Activated CD4-positive, alpha-beta memory T cell treated with anti-CD3 and anti-CD28 coated beads for 36 hours (primary cell): ENCODE measurements around the gene SYNJ1. TPM values are rescaled to one million over a fixed set of nuclear protein-coding genes. Genes with fewer than 3 reads are reported as not detected.
"Not testable (repeated sequence)": the region's sequence is repeated elsewhere in the genome, so short reads cannot be mapped to it uniquely, and the experiment has no call there.

Experiments used
- CTCF ChIA-PET: fragments of 350-600 bp; sonication (Branson Sonifier 250); formaldehyde crosslinking; loops from one replicate; lab custom pipeline; 2021; ENCODE audit warnings: antibody characterized with exemption, inconsistent platforms; lab: Charles Lee
- POLR2A ChIA-PET: fragments of 350-600 bp; sonication (Branson Sonifier 250); formaldehyde crosslinking; loops from one replicate; lab custom pipeline; 2021; ENCODE audit warnings: antibody characterized with exemption; lab: Charles Lee
- DNase-seq: peaks from one replicate; pipeline ENCODE4 v3.0.0-alpha.2; 2020
- H3K27ac Mint-ChIP-seq: one replicate; pipeline ENCODE4 v1.8.0; 2021; ENCODE audit warnings: mixed read lengths
- H3K27me3 Mint-ChIP-seq: one replicate; pipeline ENCODE4 v1.8.0; 2021; ENCODE audit warnings: mixed read lengths
- H3K36me3 Mint-ChIP-seq: one replicate; pipeline ENCODE4 v1.8.0; 2021; ENCODE audit warnings: mixed read lengths
- H3K4me1 Mint-ChIP-seq: one replicate; pipeline ENCODE4 v1.8.0; 2021; ENCODE audit warnings: low read depth, mixed read lengths
- H3K4me3 Mint-ChIP-seq: one replicate; pipeline ENCODE4 v1.8.0; 2021; ENCODE audit warnings: mild to moderate bottlenecking, mixed read lengths
- H3K9me3 Mint-ChIP-seq: one replicate; pipeline ENCODE4 v1.8.0; 2021; ENCODE audit warnings: mixed read lengths
- intact Hi-C: fragments of 100-400 bp; cut with micrococcal nuclease; formaldehyde crosslinking; loops from one replicate; pipeline ENCODE4 v1.15.1; 2023
- total RNA-seq, 2 experiments: library from RNA; stranded (reverse); gene quantifications; one replicate each; pipeline ENCODE4 v1.2.3, GENCODE V29; 2021

The SYNJ1 gene
- total RNA-seq, 2 experiments from 2014 or later, result 13.3 to 14.2 TPM

DNA sequence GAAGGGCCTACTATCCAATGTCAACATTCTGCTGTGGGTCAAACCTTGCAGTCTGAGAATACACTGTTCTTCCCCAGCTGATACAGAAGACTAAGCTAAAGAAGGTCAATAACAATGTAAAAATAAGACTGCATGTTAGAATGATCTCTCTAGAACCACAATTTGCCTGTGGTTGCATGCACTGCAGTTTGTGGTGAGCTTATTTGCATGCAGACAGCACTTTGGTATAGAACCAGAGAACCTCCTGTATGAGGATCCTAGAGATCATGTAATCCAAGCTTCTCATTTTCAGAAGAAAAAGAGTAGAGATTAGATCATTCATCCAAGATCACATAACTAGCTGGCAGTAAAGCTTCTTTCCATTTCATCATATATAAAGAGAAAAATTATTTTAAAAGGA lies 15.8 kb downstream of the SYNJ1 start:
- H3K27me3 Mint-ChIP-seq, result no peaks in the 10 kb centered on the region
- intact Hi-C loops, result no loop called here
- no peak overlapping the region for H3K27ac Mint-ChIP-seq

DNA sequence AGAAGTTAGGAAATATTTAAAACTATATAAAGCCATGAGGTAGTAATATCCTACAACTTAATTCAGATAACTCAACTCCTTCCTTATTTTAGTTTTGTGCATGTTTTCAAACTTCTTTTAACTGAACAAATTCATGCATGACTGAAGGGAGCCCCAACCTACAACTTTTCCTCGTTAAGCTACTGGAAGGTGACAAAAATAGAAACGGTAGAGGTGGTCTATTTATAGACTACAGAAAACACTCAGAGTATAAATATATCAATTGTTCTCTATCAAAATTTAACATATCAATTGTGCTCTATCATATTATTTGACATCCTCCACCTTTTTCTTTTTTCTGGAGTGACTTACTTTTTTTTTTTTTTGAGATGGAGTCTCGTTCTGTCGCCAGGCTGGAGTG lies 16.8 kb downstream of the SYNJ1 start:
- Mint-ChIP-seq H3K27ac (no peak overlapping the region), H3K36me3 (peaks cover 7% of the 10 kb centered on the region), H3K9me3 (no peaks in the 10 kb centered on the region), H3K4me1 (peaks cover 30% of the 10 kb centered on the region), H3K27me3 (no peaks in the 10 kb centered on the region), H3K4me3 (no peak overlapping the region)
- no peak for DNase-seq
- ChIA-PET CTCF (no interaction called here), POLR2A (interaction anchor here (0.6 kb wide), 1 partner anchor 65 kb away, joined by 4 read pairs; no protein-coding TSS in a partner anchor)
- intact Hi-C loops, result no loop called here

More for the DNA sequence above, 15.8 kb downstream of the SYNJ1 start:
- Mint-ChIP-seq H3K9me3 (no peaks in the 10 kb centered on the region), H3K36me3 (peaks cover 11% of the 10 kb centered on the region), H3K4me3 (no peak overlapping the region), H3K4me1 (peaks cover 27% of the 10 kb centered on the region)
- CTCF ChIA-PET, result interaction anchor here (0.6 to 1.0 kb wide), 3 partner anchors 13 to 490 kb away, joined by 3 to 5 read pairs (median 3); no protein-coding TSS in a partner anchor
- DNase-seq, result peak; percentile 37
- POLR2A ChIA-PET, result no interaction called here

DNA sequence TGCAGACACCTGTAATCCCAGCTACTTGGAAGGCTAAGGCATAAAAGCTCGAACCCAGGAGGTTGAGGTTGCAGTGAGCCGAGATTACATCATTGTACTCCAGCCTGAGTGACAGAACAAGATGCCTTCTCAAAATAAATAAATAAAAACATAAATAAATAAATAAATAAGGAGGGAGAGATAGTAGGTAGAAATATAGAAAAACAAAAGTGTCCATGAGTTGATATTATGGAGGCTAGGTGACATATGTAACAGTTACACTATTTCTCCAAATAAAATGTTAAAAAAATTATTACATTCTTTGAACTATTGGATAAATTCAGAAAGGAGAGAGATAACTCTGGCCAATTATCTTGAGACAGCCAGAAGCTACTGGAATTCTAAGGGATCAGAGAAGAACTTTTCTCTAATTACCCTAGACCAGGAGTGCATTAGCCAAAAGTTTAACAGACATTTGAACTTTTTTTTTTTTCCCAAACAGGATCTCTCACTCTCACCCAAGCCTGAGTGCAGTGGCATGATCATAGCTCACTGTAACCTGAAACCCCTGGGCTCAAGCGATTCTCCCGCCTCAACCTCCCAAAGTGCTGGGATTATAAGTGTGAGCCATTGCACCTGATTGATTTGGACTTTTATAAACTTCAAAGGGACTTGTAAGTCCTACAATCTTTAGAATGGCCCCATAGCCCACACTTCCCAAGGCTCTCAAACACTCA lies 17.6 kb downstream of the SYNJ1 start:
- no peak overlapping the region for H3K4me3 Mint-ChIP-seq

DNA sequence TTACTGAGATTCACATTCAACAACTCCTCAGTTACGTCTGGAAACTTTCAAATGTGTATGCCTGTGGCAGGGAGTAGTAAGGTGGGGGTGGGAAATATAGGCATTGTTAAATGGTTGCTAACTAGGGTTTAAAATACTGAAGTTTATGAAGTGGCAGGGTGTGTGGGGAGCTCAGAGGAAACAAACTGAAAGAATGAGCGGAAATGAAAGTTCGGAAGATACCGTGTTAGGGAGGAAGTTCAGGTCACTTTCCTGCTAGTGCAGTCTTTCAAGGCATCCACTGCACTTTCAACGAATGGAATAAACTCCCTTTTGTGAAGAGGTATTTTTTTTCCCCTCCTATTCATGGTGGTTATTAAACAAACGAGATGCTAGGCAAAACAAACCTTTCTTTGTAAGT lies 19.7 kb downstream of the SYNJ1 start:
- H3K4me1 Mint-ChIP-seq, result peaks cover 32% of the 10 kb centered on the region
- no peaks in the 10 kb centered on the region for H3K27me3 Mint-ChIP-seq
- POLR2A ChIA-PET, result interaction anchor here (0.7 kb wide), 1 partner anchor 12 kb away, joined by 4 read pairs; no protein-coding TSS in a partner anchor
- intact Hi-C loops, result no loop called here
- no peak for DNase-seq
- H3K4me3 Mint-ChIP-seq, result no peak overlapping the region
- H3K27ac Mint-ChIP-seq, result no peak overlapping the region
- CTCF ChIA-PET, result no interaction called here
- no peaks in the 10 kb centered on the region for H3K9me3 Mint-ChIP-seq
- H3K36me3 Mint-ChIP-seq, result peaks cover 4% of the 10 kb centered on the region

More for the DNA sequence above, 17.6 kb downstream of the SYNJ1 start:
- H3K27me3 Mint-ChIP-seq, result no peaks in the 10 kb centered on the region
- peaks cover 33% of the 10 kb centered on the region for H3K4me1 Mint-ChIP-seq
- intact Hi-C loops, result no loop called here
- ChIA-PET POLR2A (interaction anchor here (0.6 kb wide), 1 partner anchor 66 kb away, joined by 4 read pairs; no protein-coding TSS in a partner anchor), CTCF (interaction anchor here (0.7 kb wide), 1 partner anchor 194 kb away, joined by 5 read pairs; no protein-coding TSS in a partner anchor)
- no peak for DNase-seq
- H3K36me3 Mint-ChIP-seq, result peaks cover 7% of the 10 kb centered on the region
- no peak overlapping the region for H3K27ac Mint-ChIP-seq
- H3K9me3 Mint-ChIP-seq, result no peaks in the 10 kb centered on the region

DNA sequence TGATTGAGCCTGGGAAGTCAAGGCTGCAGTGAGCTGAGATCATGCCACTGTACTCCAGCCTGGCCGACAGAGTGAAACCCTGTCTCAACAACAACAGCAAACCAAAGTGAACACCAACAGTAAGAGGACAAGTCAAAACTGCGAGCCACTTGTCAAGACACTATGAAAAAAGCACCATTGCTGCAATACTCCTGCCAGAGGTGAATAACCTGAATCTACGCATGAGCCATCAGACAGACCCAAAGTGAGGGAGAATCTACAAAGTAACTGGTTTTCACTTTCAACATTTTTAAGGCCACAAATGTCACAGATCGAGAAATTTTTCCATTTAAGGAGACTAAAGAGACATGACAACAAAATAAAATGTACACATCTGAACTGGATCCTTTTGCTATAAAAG lies 21.9 kb downstream of the SYNJ1 start:
- ChIA-PET POLR2A (no interaction called here), CTCF (no interaction called here)
- Mint-ChIP-seq H3K36me3 (peaks cover 4% of the 10 kb centered on the region), H3K4me1 (peaks cover 29% of the 10 kb centered on the region), H3K27me3 (no peaks in the 10 kb centered on the region), H3K4me3 (no peak overlapping the region), H3K27ac (no peak overlapping the region), H3K9me3 (no peaks in the 10 kb centered on the region)
- intact Hi-C loops, result no loop called here
- no peak for DNase-seq

DNA sequence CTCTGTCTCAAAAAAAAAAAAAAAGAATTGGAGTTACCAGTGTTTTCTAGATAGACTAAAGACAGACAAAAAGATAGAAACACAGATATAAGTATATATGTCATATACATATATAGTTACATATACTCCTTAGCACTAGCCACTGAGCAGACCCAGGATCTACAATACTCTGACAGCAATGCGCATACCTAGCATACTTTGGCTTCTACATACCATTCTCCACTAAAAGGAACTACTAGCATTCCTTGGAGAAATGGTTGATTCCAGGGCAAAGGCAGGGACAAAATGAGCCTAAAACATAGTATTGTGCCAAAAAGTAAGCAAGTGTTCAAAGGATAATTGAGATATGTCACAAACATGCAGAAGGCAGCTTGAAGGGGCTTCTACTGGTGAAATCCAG lies 22.7 kb downstream of the SYNJ1 start:
- no peaks in the 10 kb centered on the region for H3K27me3 Mint-ChIP-seq
- POLR2A ChIA-PET, result no interaction called here
- peaks cover 4% of the 10 kb centered on the region for H3K36me3 Mint-ChIP-seq
- H3K27ac Mint-ChIP-seq, result no peak overlapping the region
- no peaks in the 10 kb centered on the region for H3K9me3 Mint-ChIP-seq
- intact Hi-C loops, result no loop called here
- DNase-seq, result no peak
- H3K4me3 Mint-ChIP-seq, result no peak overlapping the region
- H3K4me1 Mint-ChIP-seq, result peaks cover 29% of the 10 kb centered on the region
- CTCF ChIA-PET, result no interaction called here

DNA sequence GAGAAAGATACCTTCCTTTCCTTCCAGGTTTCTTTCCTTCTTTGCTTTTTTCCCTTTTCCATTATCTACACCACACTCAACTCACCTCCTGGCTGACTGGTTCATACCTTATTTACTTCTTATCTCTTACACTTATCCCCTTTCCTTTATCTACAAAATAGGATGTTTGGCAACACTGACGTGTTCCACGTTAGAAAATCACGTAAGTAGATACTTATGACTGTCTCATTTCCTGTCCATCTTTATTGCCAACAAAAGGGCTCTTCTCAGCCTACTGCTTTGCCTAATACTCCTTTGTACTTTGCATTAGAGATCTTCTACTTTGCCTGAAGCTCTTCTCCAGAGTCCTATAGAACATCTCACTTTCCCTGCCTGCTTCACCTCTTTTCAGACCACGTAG lies 25.1 kb downstream of the SYNJ1 start:
- intact Hi-C loops, result no loop called here

DNA sequence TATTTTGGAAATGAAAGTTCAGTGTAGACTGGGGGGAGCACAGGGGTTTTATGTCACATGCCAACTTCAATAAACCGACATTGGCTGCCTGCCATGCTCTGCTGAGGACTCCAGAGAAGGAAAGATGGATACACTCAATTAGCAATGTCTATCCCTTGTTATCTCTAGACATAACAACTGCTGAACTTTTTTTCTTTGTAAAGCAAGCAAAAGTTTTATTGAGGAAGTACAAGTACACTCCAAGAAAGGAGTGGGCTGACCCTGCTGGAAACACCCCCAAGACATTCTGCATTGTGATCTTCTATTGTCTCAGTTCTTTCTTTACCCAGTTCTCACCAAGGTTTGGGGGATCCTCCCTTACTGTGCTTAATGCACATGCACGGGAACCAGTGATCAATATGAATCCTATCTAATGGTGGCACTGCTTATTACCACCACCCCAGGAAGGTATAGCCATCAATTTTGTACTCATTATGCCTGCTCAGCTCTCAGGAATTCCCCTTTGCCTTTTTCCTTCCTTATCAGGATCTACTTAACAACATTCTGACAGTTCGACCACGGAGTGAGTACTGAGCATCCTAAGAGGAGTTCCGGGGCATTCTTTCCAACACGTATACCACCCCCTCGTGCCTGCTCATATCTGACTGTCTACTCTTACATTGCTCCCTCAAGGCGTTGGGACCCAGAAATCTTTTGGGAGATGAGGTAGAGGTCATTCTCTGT lies 28.7 kb downstream of the SYNJ1 start:
- Mint-ChIP-seq H3K4me1 (peaks cover 11% of the 10 kb centered on the region), H3K27me3 (no peaks in the 10 kb centered on the region), H3K4me3 (no peak overlapping the region), H3K9me3 (no peaks in the 10 kb centered on the region), H3K27ac (no peak overlapping the region), H3K36me3 (peaks cover 7% of the 10 kb centered on the region)
- ChIA-PET CTCF (no interaction called here), POLR2A (no interaction called here)
- intact Hi-C loops, result no loop called here
- no peak for DNase-seq

More for the DNA sequence above, 25.1 kb downstream of the SYNJ1 start:
- POLR2A ChIA-PET, result interaction anchor here (0.9 kb wide), 1 partner anchor 26 kb away, joined by 3 read pairs; no protein-coding TSS in a partner anchor
- Mint-ChIP-seq H3K4me1 (peaks cover 24% of the 10 kb centered on the region), H3K36me3 (peaks cover 10% of the 10 kb centered on the region), H3K4me3 (no peak overlapping the region), H3K27ac (no peak overlapping the region), H3K9me3 (no peaks in the 10 kb centered on the region), H3K27me3 (no peaks in the 10 kb centered on the region)
- no peak for DNase-seq
- CTCF ChIA-PET, result no interaction called here

DNA sequence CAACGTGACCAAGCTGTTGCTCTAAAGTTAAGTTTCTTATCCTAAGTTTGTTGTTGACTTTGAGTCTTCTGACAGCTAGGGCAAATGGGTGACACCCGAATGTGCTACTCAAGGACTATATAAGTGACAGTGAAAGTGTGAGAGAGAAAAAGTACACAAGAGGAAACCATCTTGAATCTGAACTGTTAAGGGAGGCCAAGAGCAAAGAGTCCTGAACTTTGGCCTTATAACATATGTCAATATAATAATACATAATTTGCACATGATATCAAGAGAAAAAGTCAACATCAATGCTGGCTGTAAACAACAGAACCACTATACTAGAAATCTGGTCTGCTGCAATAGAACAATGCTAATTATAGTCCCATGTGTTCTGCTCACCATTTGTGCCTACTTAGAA lies 29.5 kb downstream of the SYNJ1 start:
- Mint-ChIP-seq H3K4me3 (no peak overlapping the region), H3K9me3 (no peaks in the 10 kb centered on the region), H3K27me3 (no peaks in the 10 kb centered on the region), H3K36me3 (peaks cover 8% of the 10 kb centered on the region), H3K27ac (no peak overlapping the region), H3K4me1 (peaks cover 8% of the 10 kb centered on the region)
- DNase-seq, result no peak
- ChIA-PET CTCF (no interaction called here), POLR2A (no interaction called here)
- intact Hi-C loops, result no loop called here

DNA sequence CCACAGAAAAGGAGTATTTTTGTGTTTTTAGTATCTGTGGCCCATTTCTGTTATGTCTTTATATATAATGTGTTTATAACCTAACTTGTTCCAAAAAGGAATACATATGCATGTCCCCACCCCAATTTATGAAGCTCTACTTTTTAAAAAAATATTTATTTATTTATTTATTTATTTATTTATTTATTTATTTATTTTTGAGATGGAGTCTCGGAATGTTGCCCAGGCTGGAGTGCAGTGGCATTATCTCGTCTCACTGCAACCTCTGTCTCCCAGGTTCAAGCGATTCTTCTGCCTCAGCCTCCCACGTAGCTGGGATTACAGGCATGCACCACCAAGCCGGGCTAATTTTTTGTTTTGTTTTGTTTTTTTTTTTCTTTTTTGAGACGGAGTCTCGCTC lies 32.3 kb downstream of the SYNJ1 start:
- POLR2A ChIA-PET, H3K4me1 Mint-ChIP-seq, H3K4me3 Mint-ChIP-seq, H3K27ac Mint-ChIP-seq, DNase-seq, H3K27me3 Mint-ChIP-seq, intact Hi-C loops, H3K9me3 Mint-ChIP-seq: not testable (repeated sequence)
- CTCF ChIA-PET, result interaction anchor here (1.3 kb wide), 1 partner anchor 131 kb away, joined by 4 read pairs; no protein-coding TSS in a partner anchor
- peaks cover 13% of the 10 kb centered on the region for H3K36me3 Mint-ChIP-seq

DNA sequence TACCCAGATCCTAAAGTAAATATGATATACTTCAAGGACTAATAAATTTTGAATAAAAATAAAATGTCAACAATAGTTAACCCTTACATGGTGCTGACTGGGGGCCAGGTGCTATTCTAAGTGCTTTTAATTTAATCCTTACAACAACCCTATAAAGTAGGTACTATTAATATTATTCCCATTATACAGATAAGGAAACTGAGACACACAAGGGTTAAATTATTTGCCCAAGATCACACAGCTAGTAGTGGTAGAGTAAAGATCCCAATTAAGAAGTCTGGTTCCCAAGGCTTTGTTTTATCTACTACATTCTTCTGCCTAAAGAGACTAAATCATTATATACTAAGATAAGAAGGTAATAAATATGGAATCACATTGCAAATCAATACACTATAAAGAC lies 34.2 kb downstream of the SYNJ1 start:
- intact Hi-C loops, result no loop called here
- Mint-ChIP-seq H3K4me3 (no peak overlapping the region), H3K36me3 (peaks cover 6% of the 10 kb centered on the region), H3K4me1 (no peaks in the 10 kb centered on the region), H3K27ac (no peak overlapping the region), H3K27me3 (no peaks in the 10 kb centered on the region), H3K9me3 (no peaks in the 10 kb centered on the region)
- no peak for DNase-seq
- ChIA-PET CTCF (no interaction called here), POLR2A (no interaction called here)

DNA sequence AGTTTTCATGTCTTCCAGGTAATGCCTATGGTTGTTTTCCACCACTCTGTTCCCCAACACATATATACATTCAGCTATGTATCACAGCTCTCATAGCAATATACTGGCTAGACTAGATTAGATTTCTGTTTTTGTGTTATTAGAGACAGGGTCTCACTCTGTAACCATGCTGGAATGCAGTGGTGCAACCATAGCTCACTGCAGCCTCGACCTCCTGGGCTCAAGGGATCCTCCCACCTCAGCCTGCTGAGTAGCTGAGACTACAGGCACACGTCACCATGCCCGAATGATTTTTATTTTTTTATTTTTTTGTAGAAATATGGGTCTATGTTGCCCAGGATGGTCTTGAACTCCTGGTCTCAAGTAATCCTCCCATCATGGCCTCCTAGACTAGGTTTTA lies 37.7 kb downstream of the SYNJ1 start:
- ChIA-PET POLR2A (no interaction called here), CTCF (no interaction called here)
- H3K4me3 Mint-ChIP-seq, result no peak overlapping the region
- H3K36me3 Mint-ChIP-seq, result peaks cover 16% of the 10 kb centered on the region
- intact Hi-C loops, result no loop called here
- H3K9me3 Mint-ChIP-seq, result no peaks in the 10 kb centered on the region
- H3K27ac Mint-ChIP-seq, result no peak overlapping the region
- no peak for DNase-seq
- H3K4me1 Mint-ChIP-seq, result no peaks in the 10 kb centered on the region
- H3K27me3 Mint-ChIP-seq, result no peaks in the 10 kb centered on the region
